Measurements from ENCODE around the gene FASTKD3.

Gene FASTKD3

GRCh38 chr5:7884491-7885267, 15.8 kb upstream of the FASTKD3 start:
- peaks cover 82% of the 10 kb centered on the region for H3K36me3 ChIP-seq
- H3K4me3 ChIP-seq (ENCODE audit: low read depth, low read length), result no peak overlapping the region
- H3K27ac ChIP-seq, result no peak overlapping the region
- no peak for TF ChIP-seq CTCF (IDR thresholded peaks at IDR 0.05; ENCODE audit: low read depth, low read length)
- no peak for DNase-seq
- no peaks in the 10 kb centered on the region for H3K27me3 ChIP-seq (ENCODE audit: insufficient read depth, low read depth, severe bottlenecking)
- H3K9me3 ChIP-seq (ENCODE audit: severe bottlenecking), result no peaks in the 10 kb centered on the region

GRCh38 chr5:7882926-7883325, 14.1 kb upstream of the FASTKD3 start:
- TF ChIP-seq CTCF (IDR thresholded peaks at IDR 0.05; ENCODE audit: low read depth, low read length), result no peak
- Histone ChIP-seq H3K36me3 (peaks cover 85% of the 10 kb centered on the region), H3K4me3 (ENCODE audit: low read depth, low read length) (no peak overlapping the region), H3K9me3 (ENCODE audit: severe bottlenecking) (no peaks in the 10 kb centered on the region), H3K27ac (no peak overlapping the region), H3K27me3 (ENCODE audit: insufficient read depth, low read depth, severe bottlenecking) (no peaks in the 10 kb centered on the region)
- DNase-seq, result no peak

GRCh38 chr5:7881816-7882215, 13.0 kb upstream of the FASTKD3 start:
- no peak for TF ChIP-seq CTCF (IDR thresholded peaks at IDR 0.05; ENCODE audit: low read depth, low read length)
- H3K36me3 ChIP-seq, result peaks cover 89% of the 10 kb centered on the region

GRCh38 chr5:7881091-7881490, 12.3 kb upstream of the FASTKD3 start:
- no peak for TF ChIP-seq CTCF (IDR thresholded peaks at IDR 0.05; ENCODE audit: low read depth, low read length)
- DNase-seq, result no peak
- H3K27ac ChIP-seq, result no peak overlapping the region
- H3K9me3 ChIP-seq (ENCODE audit: severe bottlenecking), result no peaks in the 10 kb centered on the region
- H3K27me3 ChIP-seq (ENCODE audit: insufficient read depth, low read depth, severe bottlenecking), result no peaks in the 10 kb centered on the region
- H3K36me3 ChIP-seq, result peaks cover 90% of the 10 kb centered on the region
- H3K4me3 ChIP-seq (ENCODE audit: low read depth, low read length), result no peak overlapping the region

More at GRCh38 chr5:7881816-7882215, 13.0 kb upstream of the FASTKD3 start:
- no peak for DNase-seq
- Histone ChIP-seq H3K4me3 (ENCODE audit: low read depth, low read length) (no peak overlapping the region), H3K9me3 (ENCODE audit: severe bottlenecking) (no peaks in the 10 kb centered on the region), H3K27me3 (ENCODE audit: insufficient read depth, low read depth, severe bottlenecking) (no peaks in the 10 kb centered on the region), H3K27ac (no peak overlapping the region)

- peaks cover 89% of the 10 kb centered on the region for H3K36me3 ChIP-seq
- TF ChIP-seq CTCF (IDR thresholded peaks at IDR 0.05; ENCODE audit: low read depth, low read length), result no peak
- no peaks in the 10 kb centered on the region for H3K27me3 ChIP-seq (ENCODE audit: insufficient read depth, low read depth, severe bottlenecking)
- H3K9me3 ChIP-seq (ENCODE audit: severe bottlenecking), result no peaks in the 10 kb centered on the region
- H3K27ac ChIP-seq, result no peak overlapping the region
- no peak for DNase-seq
- no peak overlapping the region for H3K4me3 ChIP-seq (ENCODE audit: low read depth, low read length)
Observed at GRCh38 chr5:7878381-7878873, 9.6 kb upstream of the FASTKD3 start.
